Body of pancreas (tissue), 4 donors: Measurements from ENCODE around the gene FOS. TPM values are rescaled to one million over a fixed set of nuclear protein-coding genes. Genes with fewer than 3 reads are reported as not detected.
A peak's percentile ranks its signal among the peaks of the same experiment; 100 is the strongest.

Experiments used
- ATAC-seq: fragments of 150-250 bp; one replicate; pipeline ENCODE4 v1.9.1; 2016
- DNase-seq, 4 donors: peaks; one replicate each; pipeline ENCODE4 v3.0.0-alpha.2; 2019
- H3K27ac ChIP-seq, 4 donors: fragments of 200-600 bp; sonication (generic); 1 replicate in 3 of 4; 2 replicates in 1 of 4; pipeline versions ENCODE4 v1.5.1 to v1.6.1; 2016 to 2019; ENCODE audit warnings: mild to moderate bottlenecking in 1 of 4, mixed read lengths in 1 of 4, moderate library complexity in 1 of 4
- H3K27me3 ChIP-seq, 2 donors: fragments of 200-600 bp; sonication (generic); one replicate each; pipeline ENCODE4 v1.6.0; 2016; ENCODE audit warnings: mild to moderate bottlenecking in 1 of 2
- H3K36me3 ChIP-seq, 2 donors: fragments of 200-600 bp; sonication (generic); replicated peaks in 1 of 2; 2 replicates each; pipeline ENCODE4 v1.5.1; 2016; ENCODE audit warnings: low read depth in 2 of 2; ENCODE audit not compliant: insufficient read depth in 1 of 2
- H3K4me1 ChIP-seq: fragments of 200-600 bp; sonication (generic); one replicate; pipeline ENCODE4 v1.6.0; 2016
- H3K4me3 ChIP-seq, 2 donors: fragments of 200-600 bp; sonication (generic); 1 replicate in 1 of 2; 2 replicates in 1 of 2; pipeline ENCODE4 v1.5.1; 2016 to 2019
- H3K9me3 ChIP-seq, 3 donors: fragments of 200-600 bp; sonication (generic); 1 replicate in 2 of 3; 2 replicates in 1 of 3; pipeline ENCODE4 v1.5.1; 2016
- POLR2A ChIP-seq, 3 donors: fragments of 450-650 bp; IDR thresholded peaks; one replicate each; pipeline ENCODE4 v1.6.1; 2016; ENCODE audit warnings: antibody characterized with exemption in 3 of 3, mild to moderate bottlenecking in 2 of 3
- WGBS, 2 donors: methylation state at CpG; one replicate each; pipeline ENCODE4 v1.1.5; 2017; 5-methylcytosine and 5-hydroxymethylcytosine counted together
- intact Hi-C: fragments of 100-400 bp; cut with DNase I; formaldehyde crosslinking; loops from one replicate; pipeline ENCODE4 v1.15.1; 2023
- total RNA-seq, 2 donors: library from RNA; depleted of rRNA; stranded (reverse); fragments of >200 nt; gene quantifications; one replicate each; pipeline ENCODE4 v1.1.0, GENCODE V29; 2016
- TF ChIP-seq, protein P1 (sequence below), 7 experiments: fragments of 450-650 bp in 4 of 7; fragments of 200-600 bp in 3 of 7; sonication (generic) in 3 of 7; IDR thresholded peaks; one replicate each; pipeline ENCODE4 v1.5.1; 2016 to 2019; ENCODE audit warnings: antibody characterized with exemption in 7 of 7

FOS gene
- total RNA-seq, 2 donors from 2014 or later = 412 to 1,093 TPM

GRCh38 chr14:75277815-75278421 is 710 bp upstream of the FOS start:
- no peak for ATAC-seq
- peaks cover 0 to 2% of the 10 kb centered on the region in 2 donors for H3K36me3 ChIP-seq
- 0% methylated on average over 14 to 27 of the region's 27 CpGs for WGBS, 2 donors
- intact Hi-C loops = no loop called here
- DNase-seq = no peak
- H3K27ac ChIP-seq = peak overlapping the region; percentile 97 to 100 (median 100)
- H3K27me3 ChIP-seq = no peaks in the 10 kb centered on the region
- peaks cover 46% of the 10 kb centered on the region for H3K4me1 ChIP-seq
- H3K4me3 ChIP-seq = peak overlapping the region in 1 of 2 donors; percentile 47
- TF ChIP-seq, protein P1, sequence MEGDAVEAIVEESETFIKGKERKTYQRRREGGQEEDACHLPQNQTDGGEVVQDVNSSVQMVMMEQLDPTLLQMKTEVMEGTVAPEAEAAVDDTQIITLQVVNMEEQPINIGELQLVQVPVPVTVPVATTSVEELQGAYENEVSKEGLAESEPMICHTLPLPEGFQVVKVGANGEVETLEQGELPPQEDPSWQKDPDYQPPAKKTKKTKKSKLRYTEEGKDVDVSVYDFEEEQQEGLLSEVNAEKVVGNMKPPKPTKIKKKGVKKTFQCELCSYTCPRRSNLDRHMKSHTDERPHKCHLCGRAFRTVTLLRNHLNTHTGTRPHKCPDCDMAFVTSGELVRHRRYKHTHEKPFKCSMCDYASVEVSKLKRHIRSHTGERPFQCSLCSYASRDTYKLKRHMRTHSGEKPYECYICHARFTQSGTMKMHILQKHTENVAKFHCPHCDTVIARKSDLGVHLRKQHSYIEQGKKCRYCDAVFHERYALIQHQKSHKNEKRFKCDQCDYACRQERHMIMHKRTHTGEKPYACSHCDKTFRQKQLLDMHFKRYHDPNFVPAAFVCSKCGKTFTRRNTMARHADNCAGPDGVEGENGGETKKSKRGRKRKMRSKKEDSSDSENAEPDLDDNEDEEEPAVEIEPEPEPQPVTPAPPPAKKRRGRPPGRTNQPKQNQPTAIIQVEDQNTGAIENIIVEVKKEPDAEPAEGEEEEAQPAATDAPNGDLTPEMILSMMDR (IDR thresholded peaks at IDR 0.05) = no peak
- TF ChIP-seq POLR2A (IDR thresholded peaks at IDR 0.05) = no peak
- no peaks in the 10 kb centered on the region for H3K9me3 ChIP-seq

GRCh38 chr14:75279153-75279762 is 630 bp downstream of the FOS start:
- DNase-seq = peak; percentile 64 to 79 (median 70)
- Histone ChIP-seq H3K27me3 (no peaks in the 10 kb centered on the region), H3K36me3 (peaks cover 0 to 2% of the 10 kb centered on the region in 2 donors), H3K4me3 (peak overlapping the region; percentile 52 to 69), H3K27ac (peak overlapping the region; percentile 97 to 100 (median 100)), H3K4me1 (peaks cover 59% of the 10 kb centered on the region), H3K9me3 (no peaks in the 10 kb centered on the region)
- no peak for ATAC-seq
- intact Hi-C loops = no loop called here
- 0% methylated on average over 16 to 38 of the region's 38 CpGs for WGBS, 2 donors
- TF ChIP-seq, protein P1 (IDR thresholded peaks at IDR 0.05) = no peak
- TF ChIP-seq POLR2A (IDR thresholded peaks at IDR 0.05) = no peak

GRCh38 chr14:75279763-75280290 is 1.2 kb downstream of the FOS start:
- Histone ChIP-seq H3K27me3 (no peaks in the 10 kb centered on the region), H3K9me3 (no peaks in the 10 kb centered on the region), H3K36me3 (peaks cover 0 to 2% of the 10 kb centered on the region in 2 donors), H3K27ac (peak overlapping the region; percentile 97 to 100 (median 100)), H3K4me3 (peak overlapping the region; percentile 52 to 69), H3K4me1 (peaks cover 61% of the 10 kb centered on the region)
- DNase-seq (peak in 3 of 4 donors; percentile 40 to 65 (median 64)), ATAC-seq (no peak)
- intact Hi-C loops = no loop called here
- peak in 1 of 3 donors; percentile 28 for TF ChIP-seq POLR2A (IDR thresholded peaks at IDR 0.05)
- TF ChIP-seq, protein P1 (IDR thresholded peaks at IDR 0.05) = no peak
- 4 to 14% methylated on average over 13 to 26 of the region's 26 CpGs for WGBS, 2 donors

GRCh38 chr14:75280291-75280830 is 1.7 kb downstream of the FOS start:
- Histone ChIP-seq H3K36me3 (peaks cover 0 to 2% of the 10 kb centered on the region in 2 donors), H3K27ac (peak overlapping the region in 3 of 4 donors; percentile 99 to 100 (median 100)), H3K4me3 (peak overlapping the region; percentile 52 to 69), H3K4me1 (peaks cover 61% of the 10 kb centered on the region), H3K27me3 (no peaks in the 10 kb centered on the region), H3K9me3 (no peaks in the 10 kb centered on the region)
- TF ChIP-seq, protein P1 (IDR thresholded peaks at IDR 0.05) = no peak
- no peak for TF ChIP-seq POLR2A (IDR thresholded peaks at IDR 0.05)
- ATAC-seq (no peak), DNase-seq (peak in 2 of 4 donors; percentile 31 to 44)
- intact Hi-C loops = no loop called here
- WGBS, 2 donors = 91 to 95% methylated on average over 7 of the region's 7 CpGs
